Measurements from ENCODE around the gene GSTT4.

Gene GSTT4

GRCh38 chr22:24029304-24029703, 24.1 kb upstream of the GSTT4 start:
- Histone ChIP-seq H3K27me3 (no peaks in the 10 kb centered on the region), H3K4me3 (ENCODE audit: low read depth in 1 of 2, low read length in 1 of 2) (no peak overlapping the region), H3K27ac (no peak overlapping the region), H3K36me3 (no peaks in the 10 kb centered on the region), H3K4me1 (ENCODE audit: control insufficient read depth in 1 of 2, insufficient read depth in 1 of 2, low read depth in 1 of 2, low read length in 1 of 2) (peaks cover 8% of the 10 kb centered on the region in 2 experiments), H3K9me3 (no peaks in the 10 kb centered on the region)
- TF ChIP-seq CTCF (IDR thresholded peaks at IDR 0.05), result no peak

- TF ChIP-seq CTCF (IDR thresholded peaks at IDR 0.05), result no peak
Measured at GRCh38 chr22:24028533-24028932, 23.3 kb upstream of the GSTT4 start.

GRCh38 chr22:24027991-24028390, 22.7 kb upstream of the GSTT4 start:
- H3K4me3 ChIP-seq (ENCODE audit: low read depth in 1 of 2, low read length in 1 of 2), result no peak overlapping the region
- no peaks in the 10 kb centered on the region for H3K9me3 ChIP-seq
- peaks cover 0 to 3% of the 10 kb centered on the region in 2 experiments for H3K4me1 ChIP-seq (ENCODE audit: control insufficient read depth in 1 of 2, insufficient read depth in 1 of 2, low read depth in 1 of 2, low read length in 1 of 2)
- no peaks in the 10 kb centered on the region for H3K36me3 ChIP-seq
- H3K27me3 ChIP-seq, result no peaks in the 10 kb centered on the region
- no peak overlapping the region for H3K27ac ChIP-seq
- no peak for TF ChIP-seq CTCF (IDR thresholded peaks at IDR 0.05)

More at GRCh38 chr22:24028533-24028932, 23.3 kb upstream of the GSTT4 start:
- Histone ChIP-seq H3K4me3 (ENCODE audit: low read depth in 1 of 2, low read length in 1 of 2) (no peak overlapping the region), H3K27me3 (no peaks in the 10 kb centered on the region), H3K27ac (no peak overlapping the region), H3K9me3 (no peaks in the 10 kb centered on the region), H3K4me1 (ENCODE audit: control insufficient read depth in 1 of 2, insufficient read depth in 1 of 2, low read depth in 1 of 2, low read length in 1 of 2) (peaks cover 3 to 8% of the 10 kb centered on the region in 2 experiments), H3K36me3 (no peaks in the 10 kb centered on the region)

DNA sequence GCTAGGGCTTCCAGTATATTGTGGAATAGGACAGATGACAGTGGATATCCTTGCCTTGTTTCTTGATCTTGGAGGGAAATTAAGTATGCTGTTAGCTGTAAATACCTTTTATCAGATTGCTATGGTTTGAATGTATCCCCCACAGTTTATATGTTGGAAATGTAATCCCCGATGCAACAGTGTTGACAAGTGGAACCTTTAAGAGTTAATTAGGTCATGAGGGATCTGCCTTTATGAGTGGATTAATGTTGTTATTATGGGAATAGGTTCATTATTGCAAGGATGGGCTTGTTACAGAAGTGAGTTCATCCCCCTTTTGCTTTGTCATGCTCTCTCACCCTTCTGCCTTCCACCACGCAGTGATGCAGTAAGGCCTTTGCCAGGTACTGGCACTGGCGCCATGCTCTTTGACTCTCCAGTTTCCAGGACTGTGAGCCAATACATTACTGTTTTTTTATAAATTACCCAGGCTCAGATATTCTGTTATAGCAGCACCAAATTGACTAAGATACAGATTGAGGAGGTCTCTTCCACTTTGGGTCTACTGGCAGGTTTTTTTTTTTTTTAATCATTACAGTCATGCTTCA, 22.2 kb upstream of the GSTT4 start:
- Histone ChIP-seq H3K4me1 (ENCODE audit: control insufficient read depth in 1 of 2, insufficient read depth in 1 of 2, low read depth in 1 of 2, low read length in 1 of 2) (no peaks in the 10 kb centered on the region), H3K27ac (no peak overlapping the region), H3K27me3 (no peaks in the 10 kb centered on the region), H3K4me3 (ENCODE audit: low read depth in 1 of 2, low read length in 1 of 2) (no peak overlapping the region), H3K36me3 (no peaks in the 10 kb centered on the region), H3K9me3 (no peaks in the 10 kb centered on the region)
- no peak for TF ChIP-seq CTCF (IDR thresholded peaks at IDR 0.05)

DNA sequence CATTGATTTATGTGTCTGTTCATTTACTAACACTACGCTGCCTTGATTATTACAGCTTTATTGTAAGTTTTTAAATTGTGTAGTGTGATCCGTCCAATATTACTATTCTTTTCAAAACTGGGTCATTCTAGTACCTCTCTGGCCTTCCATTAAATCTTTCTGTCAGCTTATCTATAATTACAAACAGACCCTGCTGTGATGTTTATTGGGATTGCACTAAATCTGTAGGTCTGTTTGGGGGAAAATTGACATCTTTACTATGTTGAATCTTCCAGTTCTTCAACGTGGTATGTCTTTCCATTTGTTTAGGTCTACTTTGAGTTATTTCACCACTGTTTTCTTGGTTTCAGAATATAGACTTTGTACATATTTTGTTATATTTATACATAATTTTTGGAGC, 21.5 kb upstream of the GSTT4 start:
- no peak for TF ChIP-seq CTCF (IDR thresholded peaks at IDR 0.05)

More for the DNA sequence above, 21.5 kb upstream of the GSTT4 start:
- Histone ChIP-seq H3K4me1 (ENCODE audit: control insufficient read depth in 1 of 2, insufficient read depth in 1 of 2, low read depth in 1 of 2, low read length in 1 of 2) (no peaks in the 10 kb centered on the region), H3K27me3 (no peaks in the 10 kb centered on the region), H3K4me3 (ENCODE audit: low read depth in 1 of 2, low read length in 1 of 2) (no peak overlapping the region), H3K36me3 (no peaks in the 10 kb centered on the region), H3K27ac (no peak overlapping the region), H3K9me3 (no peaks in the 10 kb centered on the region)

All from neutrophil (primary cell).